ENCODE measurements around the gene PRTN3. TPM values are rescaled to one million over a fixed set of nuclear protein-coding genes. Genes with fewer than 3 reads are reported as not detected.
A peak's percentile ranks its signal among the peaks of the same experiment; 100 is the strongest.
"Not testable (repeated sequence)": the region's sequence is repeated elsewhere in the genome, so short reads cannot be mapped to it uniquely, and the experiment has no call there.

PRTN3 gene
- total RNA-seq, 1 experiment from 2014 or later, result 0.16 TPM

DNA sequence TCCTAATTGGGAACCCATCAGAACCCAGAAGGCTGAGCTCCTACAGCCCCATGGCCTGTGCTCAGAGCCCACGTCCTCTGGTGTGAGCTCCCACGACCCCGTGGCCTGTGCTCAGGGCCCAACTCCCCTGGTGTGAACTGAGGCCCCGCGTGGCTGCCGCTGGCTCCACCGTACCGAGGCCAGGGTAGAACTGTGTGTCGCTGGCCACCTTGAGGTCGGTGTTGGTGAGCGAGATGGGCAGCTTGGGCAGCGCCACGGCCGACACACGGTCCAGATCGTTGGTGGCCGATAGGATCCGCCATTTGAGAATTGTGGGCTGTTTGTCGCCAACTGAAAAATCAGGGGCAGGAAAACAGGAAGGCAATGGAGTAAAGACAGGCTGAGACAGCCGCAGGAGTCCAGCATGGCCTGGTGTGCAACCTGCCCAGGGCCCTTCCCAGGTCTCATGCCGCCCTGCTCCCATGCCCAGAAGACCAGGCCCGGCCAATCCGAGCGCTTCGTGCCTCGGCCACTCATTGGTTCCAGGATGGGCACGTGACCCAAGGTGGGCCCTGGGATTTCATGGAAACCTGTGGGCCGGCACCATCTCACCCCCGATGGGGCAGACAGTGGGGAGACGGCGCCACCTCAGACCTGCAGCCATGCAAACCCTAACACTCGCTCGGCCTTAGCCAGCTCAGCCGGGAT lies 40.7 kb downstream of the PRTN3 start:
- no peak for DNase-seq (ENCODE audit: low spot score)

- no peak for DNase-seq (ENCODE audit: low spot score)
Measured at GRCh38 chr19:882871-883497, 42.2 kb downstream of the PRTN3 start.

GRCh38 chr19:883661-884211 lies 42.9 kb downstream of the PRTN3 start:
- peak; percentile 90 for DNase-seq (ENCODE audit: low spot score)

DNA sequence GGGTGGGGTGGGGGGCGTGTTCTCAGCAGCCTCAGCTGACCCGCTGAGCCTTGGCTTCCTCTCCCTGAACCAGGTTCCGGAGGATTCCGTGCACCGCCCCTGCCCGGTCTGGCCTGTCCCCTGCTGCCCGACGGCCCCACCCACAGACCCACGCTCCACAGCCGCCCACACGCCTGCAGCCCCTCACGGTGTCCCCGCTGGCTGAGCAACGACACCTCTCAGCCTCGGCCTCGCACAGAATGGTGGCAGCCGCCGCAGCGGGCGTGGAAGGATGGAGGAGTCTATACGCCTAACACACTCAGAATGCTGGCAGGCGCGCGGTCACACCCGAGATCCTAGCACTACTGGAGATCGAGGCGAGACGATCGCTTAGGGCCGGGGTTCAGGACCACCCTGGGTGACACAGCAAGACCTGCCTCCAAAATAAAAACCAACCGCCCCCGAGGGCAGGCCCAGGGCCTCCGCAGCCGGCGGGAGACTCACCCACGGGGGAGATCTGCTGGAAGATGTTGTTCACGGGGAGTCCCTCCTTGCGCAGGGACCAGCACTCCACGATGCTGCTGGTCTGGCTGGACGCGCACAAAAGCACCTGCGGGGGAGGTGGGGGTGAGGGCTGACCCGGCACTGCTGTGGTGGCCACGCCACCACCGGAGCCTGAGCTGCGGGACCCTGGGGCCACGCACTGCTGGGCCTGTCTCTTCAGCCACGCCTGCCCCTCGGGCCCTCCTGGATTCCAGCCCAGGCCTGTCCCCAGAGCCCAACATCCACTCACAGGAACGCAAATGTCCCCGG lies 43.8 kb downstream of the PRTN3 start:
- no peak for DNase-seq (ENCODE audit: low spot score)

- no peak for DNase-seq (ENCODE audit: low spot score)
Measured at GRCh38 chr19:885536-886224, 44.9 kb downstream of the PRTN3 start.

DNA sequence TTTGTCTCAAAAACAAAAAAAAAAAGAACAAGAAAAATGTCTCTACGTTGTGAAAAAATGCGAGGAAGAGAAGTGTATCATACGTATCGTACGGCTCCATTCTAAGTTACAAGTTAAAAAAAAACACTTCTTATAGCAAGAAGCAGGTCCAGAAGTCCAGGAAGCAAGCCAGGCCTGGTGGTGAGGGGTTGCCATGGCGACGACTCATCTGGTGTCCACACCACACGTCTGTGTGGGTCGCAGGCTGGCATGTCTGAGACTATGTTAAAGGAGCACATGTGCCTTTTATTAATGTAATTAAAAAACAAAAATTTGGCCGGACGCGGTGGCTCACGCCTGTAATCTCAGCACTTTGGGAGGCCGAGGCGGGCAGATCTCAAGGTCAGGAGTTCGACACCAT lies 46.3 kb downstream of the PRTN3 start:
- DNase-seq (ENCODE audit: low spot score), result peak; percentile 62

GRCh38 chr19:887599-887998 lies 46.8 kb downstream of the PRTN3 start:
- no peak for DNase-seq (ENCODE audit: low spot score)

DNA sequence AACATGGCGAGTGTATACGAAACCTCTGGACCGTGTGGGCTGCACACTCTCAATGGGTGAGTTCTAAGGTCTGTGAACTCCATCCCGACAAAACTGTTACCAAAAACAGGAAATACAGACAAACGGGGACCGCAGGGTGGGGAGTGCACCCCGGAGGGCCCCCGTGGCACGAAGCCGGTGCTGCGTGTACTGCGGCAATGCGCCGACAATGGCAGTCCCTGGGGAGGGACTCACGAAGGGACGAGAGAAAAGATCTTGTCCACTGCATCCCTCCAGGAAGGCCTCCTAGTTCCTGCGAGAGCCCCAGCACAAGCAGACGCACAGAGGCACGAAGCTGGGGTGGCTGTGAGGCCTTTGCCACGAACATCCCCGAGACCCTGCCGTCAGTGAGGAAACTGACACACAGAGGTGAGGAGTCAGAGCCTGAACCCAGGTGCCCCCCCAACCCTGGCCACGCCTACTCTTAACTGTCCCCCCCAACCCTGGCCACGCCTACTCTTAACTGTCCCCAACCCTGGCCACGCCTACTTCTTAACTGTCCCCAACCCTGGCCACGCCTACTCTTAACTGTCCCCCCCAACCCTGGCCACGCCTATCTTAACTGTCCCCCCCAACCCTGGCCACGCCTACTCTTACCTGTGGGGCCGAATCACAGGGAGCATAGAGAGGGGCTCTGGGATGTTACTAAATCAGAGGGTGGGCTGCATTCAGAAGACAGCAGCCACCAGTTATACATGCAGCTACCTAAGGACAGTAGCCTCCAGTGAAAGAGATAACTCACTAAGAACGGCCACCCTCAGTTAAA lies 48.0 kb downstream of the PRTN3 start:
- DNase-seq (ENCODE audit: low spot score), result no peak

GRCh38 chr19:889662-890295 lies 49.0 kb downstream of the PRTN3 start:
- no peak for DNase-seq (ENCODE audit: low spot score)

- DNase-seq (ENCODE audit: low spot score), result no peak
Measured at GRCh38 chr19:890831-891230, 50.0 kb downstream of the PRTN3 start.

GRCh38 chr19:891421-892200 lies 50.8 kb downstream of the PRTN3 start:
- not testable (repeated sequence) for DNase-seq (ENCODE audit: low spot score)

- no peak for DNase-seq (ENCODE audit: low spot score)
Measured at GRCh38 chr19:892243-892893, 51.6 kb downstream of the PRTN3 start.

GRCh38 chr19:892894-893689 lies 52.3 kb downstream of the PRTN3 start, which contains the start of the genes MED16 and RNU6-9:
Gene MED16, minus strand, starts transcription at chr19:893187. Its CDS starts 2,056 bp downstream, at chr19:891131.
Gene RNU6-9, plus strand, starts transcription at chr19:893484.
- DNase-seq (ENCODE audit: low spot score), result peak; percentile 87

DNA sequence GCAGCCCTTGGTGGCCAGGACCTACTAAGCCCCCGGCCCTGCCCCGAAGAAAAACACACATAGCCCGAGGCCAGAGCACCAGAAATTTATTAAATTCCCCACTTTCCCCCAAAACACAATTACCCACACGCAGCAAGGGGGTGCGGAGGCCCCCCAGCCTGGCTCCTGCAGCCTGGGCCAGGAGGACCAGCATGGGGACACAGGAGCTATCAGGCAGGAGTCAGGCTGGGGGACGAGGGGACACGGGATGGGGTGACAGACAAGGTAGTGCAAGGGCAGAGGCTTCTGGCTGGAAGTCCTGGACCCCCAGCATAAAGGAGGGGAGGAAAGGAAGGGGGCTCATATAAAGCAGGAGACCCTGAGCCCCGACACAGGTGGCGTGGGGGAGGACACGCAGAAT lies 55.6 kb downstream of the PRTN3 start:
- no peak for DNase-seq (ENCODE audit: low spot score)

GRCh38 chr19:896999-897398 lies 56.2 kb downstream of the PRTN3 start:
- no peak for DNase-seq (ENCODE audit: low spot score)

DNA sequence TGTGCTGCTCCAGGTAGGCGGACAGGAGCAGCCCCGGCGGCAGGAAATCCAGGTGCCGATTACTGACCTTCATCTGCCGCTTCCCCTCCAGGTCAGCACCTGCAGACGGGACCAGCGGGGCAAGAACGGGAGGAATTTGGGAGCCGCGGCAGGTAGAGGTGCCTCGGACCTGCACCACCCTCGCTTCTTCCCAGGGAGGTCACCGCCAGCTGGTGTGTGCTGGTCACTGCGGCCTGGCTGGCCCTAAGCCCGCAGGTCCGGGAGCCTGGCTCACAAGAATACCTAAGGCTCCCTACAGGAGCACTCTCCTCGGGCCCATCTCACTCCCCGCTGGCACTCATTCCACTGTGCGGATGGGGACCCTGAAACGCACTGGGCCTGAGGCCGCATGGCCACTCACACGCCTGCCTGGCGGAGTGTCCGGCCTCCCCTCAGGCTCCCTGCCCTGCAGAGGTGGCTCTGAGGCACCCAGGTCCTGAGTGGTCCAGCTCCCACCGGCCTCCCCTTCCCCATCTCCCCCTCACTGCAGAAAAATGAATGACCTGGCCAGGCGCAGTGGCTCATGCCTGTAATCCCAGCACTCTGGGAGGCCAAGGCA lies 56.7 kb downstream of the PRTN3 start:
- no peak for DNase-seq (ENCODE audit: low spot score)

Data from A172 (cell line).